ENCODE measurements around the gene DOCK4. TPM values are rescaled to one million over a fixed set of nuclear protein-coding genes. Genes with fewer than 3 reads are reported as not detected.

The DOCK4 gene
- total RNA-seq, 2 experiments from 2014 or later: 0.32 TPM

GRCh38 chr7:111842491-111842890 is 363.7 kb downstream of the DOCK4 start:
- CTCF ChIA-PET: interaction anchor here (1.8 kb wide), 1 partner anchor 11 kb away, joined by 6 read pairs; no protein-coding TSS in a partner anchor
- peaks cover 7% of the 10 kb centered on the region for H3K4me1 Mint-ChIP-seq
- H3K9me3 Mint-ChIP-seq (ENCODE audit: low read depth): no peaks in the 10 kb centered on the region
- intact Hi-C loops (cut with DNase I, micrococcal nuclease): no loop called here
- DNase-seq: peak; percentile 6
- H3K4me3 Mint-ChIP-seq: no peak overlapping the region
- H3K27me3 Mint-ChIP-seq: no peaks in the 10 kb centered on the region
- ATAC-seq: peak; percentile 26
- POLR2A ChIA-PET: no interaction called here
- H3K27ac Mint-ChIP-seq: no peak overlapping the region
- no peaks in the 10 kb centered on the region for H3K36me3 Mint-ChIP-seq (ENCODE audit: low read depth)

GRCh38 chr7:111841596-111842205 is 364.5 kb downstream of the DOCK4 start:
- POLR2A ChIA-PET: no interaction called here
- H3K27ac Mint-ChIP-seq: no peak overlapping the region
- CTCF ChIA-PET: no interaction called here
- no peaks in the 10 kb centered on the region for H3K36me3 Mint-ChIP-seq (ENCODE audit: low read depth)
- H3K27me3 Mint-ChIP-seq: peaks cover under 1% of the 10 kb centered on the region
- intact Hi-C loops (cut with DNase I, micrococcal nuclease): no loop called here
- no peaks in the 10 kb centered on the region for H3K9me3 Mint-ChIP-seq (ENCODE audit: low read depth)
- ATAC-seq (no peak), DNase-seq (no peak)
- no peak overlapping the region for H3K4me3 Mint-ChIP-seq
- peaks cover 7% of the 10 kb centered on the region for H3K4me1 Mint-ChIP-seq

- ATAC-seq: no peak
- Mint-ChIP-seq H3K4me1 (peaks cover 7% of the 10 kb centered on the region), H3K27ac (no peak overlapping the region), H3K9me3 (ENCODE audit: low read depth) (peaks cover 5% of the 10 kb centered on the region), H3K27me3 (peaks cover 5% of the 10 kb centered on the region), H3K36me3 (ENCODE audit: low read depth) (no peaks in the 10 kb centered on the region), H3K4me3 (no peak overlapping the region)
- ChIA-PET POLR2A (no interaction called here), CTCF (no interaction called here)
- no peak for DNase-seq
- intact Hi-C loops (cut with DNase I, micrococcal nuclease): no loop called here
Measured at GRCh38 chr7:111840528-111840927, 365.7 kb downstream of the DOCK4 start.

GRCh38 chr7:111839261-111839660 is 366.9 kb downstream of the DOCK4 start:
- Mint-ChIP-seq H3K4me1 (peaks cover 7% of the 10 kb centered on the region), H3K27ac (no peak overlapping the region), H3K36me3 (ENCODE audit: low read depth) (no peaks in the 10 kb centered on the region), H3K4me3 (no peak overlapping the region), H3K9me3 (ENCODE audit: low read depth) (peaks cover 5% of the 10 kb centered on the region), H3K27me3 (peaks cover 5% of the 10 kb centered on the region)
- ChIA-PET CTCF (interaction anchor here (0.6 kb wide), 1 partner anchor 1731 kb away, joined by 3 read pairs; no protein-coding TSS in a partner anchor), POLR2A (no interaction called here)
- no peak for DNase-seq
- intact Hi-C loops (cut with DNase I, micrococcal nuclease): no loop called here
- ATAC-seq: no peak

GRCh38 chr7:111836592-111836991 is 369.6 kb downstream of the DOCK4 start:
- intact Hi-C loops (cut with DNase I, micrococcal nuclease): no loop called here
- ChIA-PET POLR2A (no interaction called here), CTCF (no interaction called here)
- Mint-ChIP-seq H3K9me3 (ENCODE audit: low read depth) (peaks cover 5% of the 10 kb centered on the region), H3K4me1 (peaks cover 2% of the 10 kb centered on the region), H3K4me3 (no peak overlapping the region), H3K27ac (no peak overlapping the region), H3K27me3 (peaks cover 5% of the 10 kb centered on the region), H3K36me3 (ENCODE audit: low read depth) (no peaks in the 10 kb centered on the region)
- DNase-seq (no peak), ATAC-seq (no peak)

GRCh38 chr7:111835066-111835465 is 371.1 kb downstream of the DOCK4 start:
- peaks cover 5% of the 10 kb centered on the region for H3K27me3 Mint-ChIP-seq
- intact Hi-C loops (cut with DNase I, micrococcal nuclease): no loop called here
- DNase-seq: no peak
- peaks cover 5% of the 10 kb centered on the region for H3K9me3 Mint-ChIP-seq (ENCODE audit: low read depth)
- H3K4me3 Mint-ChIP-seq: no peak overlapping the region
- H3K27ac Mint-ChIP-seq: no peak overlapping the region
- ChIA-PET POLR2A (no interaction called here), CTCF (interaction anchor here (1.4 kb wide), 2 partner anchors 17 to 20 kb away, joined by 4 read pairs; no protein-coding TSS in a partner anchor)
- no peaks in the 10 kb centered on the region for H3K36me3 Mint-ChIP-seq (ENCODE audit: low read depth)
- ATAC-seq: no peak
- H3K4me1 Mint-ChIP-seq: no peaks in the 10 kb centered on the region

- intact Hi-C loops (cut with DNase I, micrococcal nuclease): no loop called here
- Mint-ChIP-seq H3K9me3 (ENCODE audit: low read depth) (peaks cover 5% of the 10 kb centered on the region), H3K27ac (no peak overlapping the region), H3K27me3 (peaks cover 5% of the 10 kb centered on the region), H3K36me3 (ENCODE audit: low read depth) (no peaks in the 10 kb centered on the region), H3K4me3 (no peak overlapping the region), H3K4me1 (no peaks in the 10 kb centered on the region)
- ATAC-seq (no peak), DNase-seq (no peak)
- ChIA-PET CTCF (interaction anchor here (1.3 to 1.4 kb wide), 3 partner anchors 16 to 186 kb away, joined by 3 to 4 read pairs (median 4); no protein-coding TSS in a partner anchor), POLR2A (no interaction called here)
Measured at GRCh38 chr7:111834367-111834766, 371.8 kb downstream of the DOCK4 start.

- DNase-seq (no peak), ATAC-seq (no peak)
- ChIA-PET POLR2A (no interaction called here), CTCF (interaction anchor here (0.6 to 1.4 kb wide), 3 partner anchors 15 to 187 kb away, joined by 3 to 4 read pairs (median 3); no protein-coding TSS in a partner anchor)
- Mint-ChIP-seq H3K4me1 (no peaks in the 10 kb centered on the region), H3K27ac (no peak overlapping the region), H3K27me3 (peaks cover 5% of the 10 kb centered on the region), H3K9me3 (ENCODE audit: low read depth) (peaks cover 5% of the 10 kb centered on the region), H3K36me3 (ENCODE audit: low read depth) (no peaks in the 10 kb centered on the region), H3K4me3 (no peak overlapping the region)
- intact Hi-C loops (cut with DNase I, micrococcal nuclease): no loop called here
Measured at GRCh38 chr7:111833466-111833865, 372.7 kb downstream of the DOCK4 start.

- Mint-ChIP-seq H3K4me1 (no peaks in the 10 kb centered on the region), H3K9me3 (ENCODE audit: low read depth) (peaks cover 5% of the 10 kb centered on the region), H3K4me3 (no peak overlapping the region), H3K27me3 (peaks cover 5% of the 10 kb centered on the region), H3K36me3 (ENCODE audit: low read depth) (no peaks in the 10 kb centered on the region), H3K27ac (no peak overlapping the region)
- ChIA-PET POLR2A (no interaction called here), CTCF (interaction anchor here (1.1 kb wide), 1 partner anchor 80 kb away, joined by 3 read pairs; no protein-coding TSS in a partner anchor)
- intact Hi-C loops (cut with DNase I, micrococcal nuclease): no loop called here
- no peak for ATAC-seq
- no peak for DNase-seq
Measured at GRCh38 chr7:111832174-111832573, 374.0 kb downstream of the DOCK4 start.

- intact Hi-C loops (cut with DNase I, micrococcal nuclease): no loop called here
- Mint-ChIP-seq H3K4me3 (no peak overlapping the region), H3K27me3 (peaks cover 2% of the 10 kb centered on the region), H3K27ac (no peak overlapping the region), H3K36me3 (ENCODE audit: low read depth) (no peaks in the 10 kb centered on the region), H3K9me3 (ENCODE audit: low read depth) (no peaks in the 10 kb centered on the region), H3K4me1 (no peaks in the 10 kb centered on the region)
- DNase-seq: no peak
- no peak for ATAC-seq
- CTCF ChIA-PET: no interaction called here
- POLR2A ChIA-PET: no interaction called here
Measured at GRCh38 chr7:111829221-111829620, 377.0 kb downstream of the DOCK4 start.

GRCh38 chr7:111827863-111828504 is 378.2 kb downstream of the DOCK4 start:
- Mint-ChIP-seq H3K4me1 (no peaks in the 10 kb centered on the region), H3K4me3 (no peak overlapping the region), H3K9me3 (ENCODE audit: low read depth) (no peaks in the 10 kb centered on the region), H3K36me3 (ENCODE audit: low read depth) (no peaks in the 10 kb centered on the region), H3K27ac (no peak overlapping the region), H3K27me3 (peaks cover 2% of the 10 kb centered on the region)
- ChIA-PET POLR2A (no interaction called here), CTCF (no interaction called here)
- intact Hi-C loops (cut with DNase I, micrococcal nuclease): no loop called here
- DNase-seq (no peak), ATAC-seq (no peak)

GRCh38 chr7:111825046-111825445 is 381.2 kb downstream of the DOCK4 start:
- no peak for ATAC-seq
- no peak overlapping the region for H3K27ac Mint-ChIP-seq
- H3K9me3 Mint-ChIP-seq (ENCODE audit: low read depth): no peaks in the 10 kb centered on the region
- no peak overlapping the region for H3K4me3 Mint-ChIP-seq
- H3K36me3 Mint-ChIP-seq (ENCODE audit: low read depth): no peaks in the 10 kb centered on the region
- POLR2A ChIA-PET: no interaction called here
- no peak for DNase-seq
- H3K4me1 Mint-ChIP-seq: no peaks in the 10 kb centered on the region
- CTCF ChIA-PET: no interaction called here
- peaks cover 2% of the 10 kb centered on the region for H3K27me3 Mint-ChIP-seq
- intact Hi-C loops (cut with DNase I, micrococcal nuclease): no loop called here

Data from activated CD4-positive, alpha-beta T cell treated with anti-CD3 and anti-CD28 coated beads for 36 hours (primary cell).